Ramos (cell line): ENCODE results near the gene PAPOLB.

ENCODE experiments used
- in situ Hi-C: fragments of 300-500 bp; cut with MboI; formaldehyde crosslinking; loops from one replicate; pipeline ENCODE4 v1.14.3; 2022; ENCODE audit warnings: low sequenced_read_pairs; ENCODE audit not compliant: unreplicated experiment

PAPOLB gene

GRCh38 chr7:4842319-4843064 is 19.3 kb downstream of the PAPOLB start:
- in situ Hi-C loops = no loop called here

GRCh38 chr7:4841836-4842235 is 20.0 kb downstream of the PAPOLB start:
- in situ Hi-C loops = no loop called here

- in situ Hi-C loops = no loop called here
Measured at GRCh38 chr7:4841007-4841784, 20.6 kb downstream of the PAPOLB start.

DNA sequence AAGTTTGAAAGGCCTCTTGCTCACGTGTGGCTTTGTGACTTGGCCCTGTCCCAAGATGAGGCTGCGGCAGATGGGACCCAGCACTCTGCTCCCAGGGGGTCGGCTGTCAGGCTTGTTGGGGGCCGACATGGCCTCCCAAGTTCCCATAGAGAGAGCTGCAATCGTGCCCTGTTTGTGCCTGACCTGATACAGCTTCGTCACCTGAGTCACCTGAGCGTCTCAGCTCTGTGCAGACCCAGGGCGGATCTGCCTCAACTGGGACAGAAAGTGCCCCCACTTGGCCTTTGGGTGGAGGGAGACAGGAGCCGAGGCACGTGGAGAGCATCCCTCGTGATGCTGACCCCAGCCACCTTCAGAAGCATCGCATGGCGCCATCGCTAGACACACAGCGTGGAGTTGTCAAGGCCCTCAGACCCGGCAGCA is 21.7 kb downstream of the PAPOLB start:
- in situ Hi-C loops = no loop called here

DNA sequence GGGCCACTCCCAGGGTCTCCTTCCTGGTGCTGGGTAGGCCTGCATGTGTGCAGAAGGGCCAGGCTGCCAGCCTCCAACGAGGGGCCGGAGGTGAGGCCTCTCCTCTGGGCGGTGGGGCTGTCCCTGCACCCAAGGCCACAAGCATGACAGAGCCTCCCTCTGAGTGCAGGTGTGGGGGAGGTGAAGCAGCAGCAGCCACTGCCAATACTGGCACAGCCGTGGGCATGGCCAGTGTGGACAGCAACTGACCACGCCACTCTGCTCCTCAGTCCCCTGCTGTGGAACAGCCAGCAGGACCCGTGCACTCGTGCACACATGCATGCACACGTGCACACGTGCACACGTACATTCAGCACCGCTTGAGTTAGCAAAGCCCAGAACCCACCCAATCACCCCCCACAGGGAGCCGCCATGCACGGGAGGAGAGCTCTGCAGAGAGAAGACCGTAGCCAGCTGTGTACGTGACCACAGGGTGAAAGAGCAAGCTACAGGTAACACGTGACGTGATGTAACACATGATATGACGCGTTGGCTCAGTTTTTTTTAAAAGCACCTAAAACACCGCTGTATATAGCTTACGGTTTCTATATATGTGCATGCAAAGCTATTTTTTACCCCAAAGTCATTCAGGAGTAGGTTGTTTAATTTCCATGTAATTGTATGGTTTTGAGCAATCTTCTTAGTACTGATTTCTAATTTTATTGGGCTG is 23.1 kb downstream of the PAPOLB start:
- in situ Hi-C loops = no loop called here

- in situ Hi-C loops = no loop called here
Measured at GRCh38 chr7:4837803-4838625, 23.8 kb downstream of the PAPOLB start.

- in situ Hi-C loops = no loop called here
Measured at GRCh38 chr7:4837041-4837802, 24.6 kb downstream of the PAPOLB start.

DNA sequence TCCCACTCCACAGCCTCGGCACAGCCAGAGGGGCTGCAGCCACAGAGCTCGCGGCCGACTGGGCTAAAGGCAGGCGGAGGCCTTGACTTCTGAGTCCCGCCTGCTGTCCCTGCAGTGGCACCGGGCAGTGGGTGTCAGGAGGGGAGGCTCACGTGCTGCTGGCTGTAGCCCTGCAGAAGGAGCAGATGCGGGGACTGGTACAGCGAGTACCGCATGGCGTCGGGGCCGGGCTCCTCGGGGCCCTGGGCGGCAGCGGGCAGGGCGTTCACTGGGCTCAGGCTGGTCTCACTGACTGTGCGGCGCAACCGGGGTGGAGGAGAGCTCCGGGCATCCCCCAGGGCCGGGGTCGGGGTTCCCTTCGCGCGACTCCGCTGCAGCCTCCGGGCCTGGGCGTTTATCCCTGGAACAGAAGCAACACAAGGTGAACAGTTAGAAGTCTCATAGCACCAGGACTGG is 25.6 kb downstream of the PAPOLB start:
- in situ Hi-C loops = no loop called here

DNA sequence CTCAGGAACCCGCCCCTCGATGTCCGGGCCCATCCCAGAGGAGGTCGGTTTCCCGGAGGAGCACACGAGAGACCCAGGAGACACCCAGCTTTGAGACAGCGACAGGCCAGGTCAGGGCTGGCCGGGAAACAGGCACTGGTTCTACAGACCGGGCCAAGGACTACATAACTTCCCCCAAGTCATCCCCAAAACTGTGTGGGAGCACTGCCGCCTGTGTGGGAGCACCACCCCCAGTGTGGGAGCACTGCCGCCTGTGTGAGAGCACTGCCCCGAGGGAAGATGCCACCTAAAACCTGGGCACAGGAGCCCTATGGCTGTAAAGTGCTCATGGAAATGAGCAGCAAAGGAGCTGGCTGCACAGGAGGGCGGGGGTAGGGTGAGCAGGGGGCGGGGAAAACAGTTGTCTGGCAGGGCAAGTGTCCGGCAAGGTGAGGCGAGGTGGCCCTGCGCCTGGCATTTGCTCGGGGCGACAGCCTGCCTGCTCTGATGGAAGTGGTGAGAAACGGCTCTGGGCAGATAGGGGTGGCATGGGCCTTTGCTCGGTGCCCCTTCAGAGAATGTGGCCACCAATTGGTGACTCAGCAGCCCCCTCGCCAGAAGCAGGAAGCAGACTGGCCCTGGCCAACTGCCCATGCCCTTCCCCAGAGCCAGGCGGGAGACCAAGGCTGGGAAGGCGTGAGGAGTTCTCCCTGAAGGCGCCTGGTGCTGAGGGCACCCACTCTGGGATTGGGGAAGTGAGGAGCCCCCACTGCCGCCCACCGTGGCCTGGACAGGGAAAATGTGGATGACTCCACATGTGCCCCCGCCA is 26.2 kb downstream of the PAPOLB start:
- in situ Hi-C loops = no loop called here

DNA sequence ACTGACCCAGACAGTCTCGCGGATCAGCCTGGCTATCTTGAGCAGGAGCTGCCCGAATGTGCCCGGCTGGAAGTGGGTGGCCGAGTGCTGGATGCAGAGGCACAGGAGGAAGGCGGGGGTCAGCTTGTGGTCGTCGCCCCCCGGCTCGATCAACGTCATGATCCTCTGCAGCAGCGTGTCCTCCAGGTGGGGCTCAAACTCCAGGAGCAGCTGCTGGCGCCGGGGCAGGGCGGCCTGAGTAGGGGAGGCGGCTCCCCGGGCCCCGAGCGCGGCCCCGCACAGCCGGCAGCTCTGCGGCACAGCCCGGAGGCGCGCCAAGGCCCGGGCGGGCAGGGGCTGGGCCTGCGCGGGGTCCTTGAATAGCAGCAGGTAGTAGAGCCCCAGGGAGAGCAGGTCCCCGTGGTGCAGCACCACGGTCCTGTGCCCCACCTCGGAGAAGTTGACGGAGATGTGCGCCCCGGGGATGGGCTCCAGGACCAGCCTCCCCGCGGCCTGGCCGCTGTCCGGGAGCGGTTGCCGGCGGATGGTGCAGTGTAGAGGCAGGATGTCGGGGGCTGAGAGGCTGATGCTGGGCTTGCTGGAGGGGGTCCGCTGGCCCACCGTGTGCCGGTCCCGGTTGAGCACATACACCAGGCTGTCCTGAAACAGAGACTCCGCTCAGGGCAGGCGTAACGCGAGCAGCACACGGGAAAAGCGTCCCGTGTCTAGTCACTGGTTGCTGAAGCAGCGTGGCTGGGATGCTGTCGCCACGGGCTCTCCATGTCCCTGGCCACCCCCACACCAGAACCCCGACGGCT is 27.0 kb downstream of the PAPOLB start:
- in situ Hi-C loops = no loop called here

GRCh38 chr7:4833691-4834600 is 27.9 kb downstream of the PAPOLB start:
- in situ Hi-C loops = no loop called here

DNA sequence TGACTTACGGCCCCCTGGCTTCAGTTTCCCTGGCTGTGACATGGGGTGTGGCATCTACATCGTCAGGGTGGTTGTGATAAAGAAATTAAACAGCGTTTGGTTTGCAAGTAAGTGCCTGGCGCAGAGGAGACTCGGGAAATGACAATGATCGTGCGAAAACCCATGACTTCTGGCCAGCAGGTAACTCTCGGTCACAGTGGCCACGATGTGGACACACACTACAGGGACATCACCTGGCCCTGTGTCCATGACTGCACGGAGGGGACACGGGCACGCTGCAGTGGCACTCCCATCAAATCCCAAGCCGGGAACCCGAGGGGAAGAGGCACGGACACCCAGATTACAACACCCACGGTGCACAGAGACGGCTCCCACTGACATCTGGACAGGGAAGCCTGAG is 28.7 kb downstream of the PAPOLB start:
- in situ Hi-C loops = no loop called here

DNA sequence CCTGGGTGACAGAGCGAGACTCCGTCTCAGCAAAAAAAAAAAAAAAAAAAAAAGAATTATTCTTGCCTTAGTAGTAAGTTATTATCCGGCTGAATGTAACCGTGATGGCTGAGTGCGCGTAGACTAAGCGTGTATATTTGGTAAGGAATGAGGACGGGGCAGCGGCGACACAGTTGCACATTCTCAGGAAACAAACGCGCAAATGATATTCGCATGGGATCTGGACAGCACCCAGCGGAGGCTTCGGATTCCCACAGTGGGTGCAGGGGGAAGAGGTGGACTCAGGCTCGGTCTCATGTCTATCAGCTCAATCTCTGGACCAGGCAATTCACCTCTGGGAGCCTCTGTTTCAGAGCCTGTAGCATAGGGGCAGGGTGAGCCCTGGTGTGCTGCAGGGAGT is 29.1 kb downstream of the PAPOLB start:
- in situ Hi-C loops = no loop called here

GRCh38 chr7:4831723-4832495 is 29.9 kb downstream of the PAPOLB start:
- in situ Hi-C loops = no loop called here

- in situ Hi-C loops = no loop called here
Measured at GRCh38 chr7:4830176-4830575, 31.7 kb downstream of the PAPOLB start.

GRCh38 chr7:4828720-4829383 is 33.0 kb downstream of the PAPOLB start:
- in situ Hi-C loops = no loop called here
